HG03135 (cell line): ENCODE data around the gene APBA2.
"Not testable (repeated sequence)": the region's sequence is repeated elsewhere in the genome, so short reads cannot be mapped to it uniquely, and the experiment has no call there.

Source experiments
- ATAC-seq: cut with Tn5 transposase; IDR thresholded peaks from one replicate; pipeline ENCODE4 v1.9.1; 2021; ENCODE audit warnings: mild to moderate bottlenecking, moderate library complexity; ENCODE audit not compliant: unreplicated experiment

APBA2 gene

GRCh38 chr15:29031502-29032228 is 145.9 kb downstream of the APBA2 start:
- ATAC-seq, result no peak

GRCh38 chr15:29032229-29032625 is 146.5 kb downstream of the APBA2 start:
- ATAC-seq, result no peak

GRCh38 chr15:29032751-29033150 is 147.0 kb downstream of the APBA2 start:
- no peak for ATAC-seq

GRCh38 chr15:29034151-29034550 is 148.4 kb downstream of the APBA2 start:
- ATAC-seq, result no peak

- no peak for ATAC-seq
Measured at GRCh38 chr15:29034593-29035335, 149.0 kb downstream of the APBA2 start.

- ATAC-seq, result no peak
Measured at GRCh38 chr15:29035336-29036285, 149.8 kb downstream of the APBA2 start.

- ATAC-seq, result no peak
Measured at GRCh38 chr15:29037997-29038705, 152.4 kb downstream of the APBA2 start.

GRCh38 chr15:29039466-29040369 is 153.9 kb downstream of the APBA2 start:
- no peak for ATAC-seq

GRCh38 chr15:29040370-29040751 is 154.6 kb downstream of the APBA2 start:
- no peak for ATAC-seq

- no peak for ATAC-seq
Measured at GRCh38 chr15:29043736-29044502, 158.1 kb downstream of the APBA2 start.

- no peak for ATAC-seq
Measured at GRCh38 chr15:29044503-29044901, 158.7 kb downstream of the APBA2 start.

- ATAC-seq, result not testable (repeated sequence)
Measured at GRCh38 chr15:29045161-29045560, 159.4 kb downstream of the APBA2 start.

- ATAC-seq, result no peak
Measured at GRCh38 chr15:29045717-29046116, 159.9 kb downstream of the APBA2 start.

- ATAC-seq, result no peak
Measured at GRCh38 chr15:29046281-29046810, 160.6 kb downstream of the APBA2 start.

- no peak for ATAC-seq
Measured at GRCh38 chr15:29046977-29047376, 161.2 kb downstream of the APBA2 start.

GRCh38 chr15:29048011-29048410 is 162.2 kb downstream of the APBA2 start:
- no peak for ATAC-seq

GRCh38 chr15:29050870-29051269 is 165.1 kb downstream of the APBA2 start:
- ATAC-seq, result no peak

GRCh38 chr15:29051422-29051821 is 165.6 kb downstream of the APBA2 start:
- no peak for ATAC-seq

- no peak for ATAC-seq
Measured at GRCh38 chr15:29053006-29053405, 167.2 kb downstream of the APBA2 start.
